H1 (cell line): Measurements from ENCODE around the gene GAS7. TPM values are rescaled to one million over a fixed set of nuclear protein-coding genes. Genes with fewer than 3 reads are reported as not detected.

ENCODE experiments used
- CTCF ChIA-PET: fragments of 300-600 bp; sonication (Branson Sonifier 250); formaldehyde crosslinking; loops from one replicate; lab custom pipeline; 2021; ENCODE audit not compliant: partially characterized antibody; lab: Charles Lee
- POLR2A ChIA-PET: fragments of 300-600 bp; sonication (Branson Sonifier 250); formaldehyde crosslinking; loops from one replicate; lab custom pipeline; 2021; ENCODE audit warnings: inconsistent platforms; ENCODE audit not compliant: partially characterized antibody; lab: Charles Lee
- DNase-seq, 2 experiments: peaks; one replicate each; pipeline versions ENCODE4 v3.0.0 to v3.0.0-alpha.2; 2010 to 2022; ENCODE audit warnings: low spot score in 2 of 2, low read depth in 1 of 2, mixed read lengths in 1 of 2
- FAIRE-seq: peaks from 2 replicates; lab custom pipeline; 2011; peaks lifted over from hg19 to GRCh38; lab: Jason Lieb, UNC
- H2AFZ ChIP-seq: 2 replicates; pipeline ENCODE4 v1.8.1; 2012; ENCODE audit warnings: low read length, inconsistent platforms
- H2AK5ac ChIP-seq: 2 replicates; pipeline ENCODE4 v1.6.1; 2013; ENCODE audit warnings: low read depth, low read length
- H2BK120ac ChIP-seq: replicated peaks from 2 replicates; pipeline ENCODE3; 2013; ENCODE audit warnings: low read depth, low read length, inconsistent platforms
- H2BK12ac ChIP-seq: 2 replicates; pipeline ENCODE4 v1.6.1; 2013; ENCODE audit warnings: low read depth, low read length
- H2BK15ac ChIP-seq: 2 replicates; pipeline ENCODE4 v1.6.1; 2013; ENCODE audit warnings: low read length
- H2BK20ac ChIP-seq: 2 replicates; pipeline ENCODE4 v1.6.1; 2013; ENCODE audit warnings: low read length
- H2BK5ac ChIP-seq: 2 replicates; pipeline ENCODE4 v1.6.1; 2013; ENCODE audit warnings: low read depth, low read length
- H3K14ac ChIP-seq: 2 replicates; pipeline ENCODE4 v1.6.1; 2013; ENCODE audit warnings: inconsistent platforms; ENCODE audit not compliant: insufficient read length
- H3K18ac ChIP-seq: 2 replicates; pipeline ENCODE4 v1.6.1; 2013; ENCODE audit warnings: low read length; ENCODE audit errors: extremely low read depth
- H3K23ac ChIP-seq: 2 replicates; pipeline ENCODE4 v1.6.1; 2013; ENCODE audit warnings: inconsistent platforms; ENCODE audit not compliant: insufficient read length
- H3K23me2 ChIP-seq: 2 replicates; pipeline ENCODE4 v1.6.1; 2013; ENCODE audit warnings: low read depth, low read length
- H3K27ac ChIP-seq: 2 replicates; pipeline ENCODE4 v1.6.1; 2011; ENCODE audit warnings: low read depth, low read length, inconsistent platforms
- H3K27me3 ChIP-seq, 4 experiments: replicated peaks in 1 of 4; 1 replicate in 1 of 4; 2 replicates in 3 of 4; pipeline versions ENCODE4 v1.6.1 to v1.8.1; 2011 to 2013; ENCODE audit warnings: low read length in 3 of 4, mild to moderate bottlenecking in 3 of 4, inconsistent platforms in 2 of 4, mixed read lengths in 2 of 4, moderate library complexity in 1 of 4; ENCODE audit not compliant: control insufficient read depth in 3 of 4, insufficient read depth in 3 of 4; ENCODE audit errors: extremely low read depth in 1 of 4
- H3K36me3 ChIP-seq, 4 experiments: 2 replicates each; pipeline versions ENCODE4 v1.6.1 to v1.8.1; 2011 to 2013; ENCODE audit warnings: mild to moderate bottlenecking in 4 of 4, low read length in 3 of 4, moderate library complexity in 2 of 4, control low read depth in 1 of 4, inconsistent platforms in 1 of 4; ENCODE audit not compliant: insufficient read depth in 4 of 4, control insufficient read depth in 2 of 4
- H3K4ac ChIP-seq: replicated peaks from 2 replicates; pipeline ENCODE3; 2013; ENCODE audit warnings: low read length, low read depth, mixed read lengths, inconsistent platforms; ENCODE audit not compliant: insufficient read length
- H3K4me1 ChIP-seq, 4 experiments: replicated peaks in 1 of 4; 1 replicate in 1 of 4; 2 replicates in 3 of 4; pipeline versions ENCODE4 v1.6.1 to v1.8.1; 2011 to 2013; ENCODE audit warnings: low read length in 3 of 4, inconsistent platforms in 2 of 4, mixed read lengths in 1 of 4; ENCODE audit not compliant: insufficient read depth in 4 of 4, control insufficient read depth in 3 of 4
- H3K4me2 ChIP-seq, 2 experiments: 2 replicates each; pipeline versions ENCODE4 v1.6.1 to v1.8.1; 2011 to 2013; ENCODE audit warnings: low read depth in 2 of 2, low read length in 2 of 2, control low read depth in 1 of 2, inconsistent platforms in 1 of 2, mild to moderate bottlenecking in 1 of 2; ENCODE audit not compliant: insufficient read depth in 1 of 2
- H3K4me3 ChIP-seq, 4 experiments: fragments of 200-600, 300-600 bp in 1 of 4; sonication (generic), shearing (Covaris generic), sonication (Bioruptor Twin) in 1 of 4; 2 replicates each; pipeline versions ENCODE4 v1.5.1 to v1.8.1; 2011 to 2016; ENCODE audit warnings: low read length in 4 of 4, low read depth in 3 of 4, control low read depth in 2 of 4, inconsistent platforms in 2 of 4, mild to moderate bottlenecking in 2 of 4, mixed read lengths in 1 of 4, moderate library complexity in 1 of 4; ENCODE audit not compliant: insufficient read depth in 2 of 4; ENCODE audit errors: extremely low read depth in 1 of 4
- H3K56ac ChIP-seq: replicated peaks from 2 replicates; pipeline ENCODE3; 2013; ENCODE audit warnings: low read depth, mild to moderate bottlenecking, mixed read lengths, low read length, inconsistent platforms; ENCODE audit not compliant: insufficient read length
- H3K79me1 ChIP-seq: 2 replicates; pipeline ENCODE4 v1.6.1; 2013; ENCODE audit warnings: low read depth, low read length, control low read depth
- H3K79me2 ChIP-seq, 2 experiments: 2 replicates each; pipeline versions ENCODE4 v1.6.1 to v1.8.1; 2012 to 2013; ENCODE audit warnings: low read length in 2 of 2, mild to moderate bottlenecking in 2 of 2, inconsistent platforms in 1 of 2; ENCODE audit not compliant: insufficient read depth in 2 of 2, control insufficient read depth in 1 of 2
- H3K9ac ChIP-seq, 4 experiments: replicated peaks in 1 of 4; 1 replicate in 1 of 4; 2 replicates in 3 of 4; pipeline versions ENCODE4 v1.6.1 to v1.8.1; 2011 to 2013; ENCODE audit warnings: low read depth in 3 of 4, low read length in 3 of 4, control low read depth in 2 of 4, mild to moderate bottlenecking in 2 of 4, moderate library complexity in 2 of 4, inconsistent platforms in 1 of 4; ENCODE audit errors: extremely low read depth in 1 of 4
- H3K9me3 ChIP-seq, 2 experiments: 2 replicates each; pipeline versions ENCODE4 v1.6.1 to v1.8.1; 2012 to 2013; ENCODE audit warnings: mild to moderate bottlenecking in 2 of 2, moderate library complexity in 2 of 2, control low read depth in 1 of 2, inconsistent platforms in 1 of 2, low read depth in 1 of 2, low read length in 1 of 2, mixed read lengths in 1 of 2; ENCODE audit not compliant: insufficient read depth in 2 of 2
- H4K20me1 ChIP-seq, 2 experiments: replicated peaks in 1 of 2; 2 replicates each; pipeline versions ENCODE3 to v1.8.1; 2011 to 2013; ENCODE audit warnings: inconsistent platforms in 2 of 2, low read length in 2 of 2, mild to moderate bottlenecking in 1 of 2; ENCODE audit not compliant: insufficient read depth in 2 of 2, control insufficient read depth in 1 of 2
- H4K5ac ChIP-seq: 2 replicates; pipeline ENCODE4 v1.6.1; 2013; ENCODE audit warnings: low read length, low read depth, mixed read lengths, inconsistent platforms; ENCODE audit not compliant: insufficient read length
- H4K8ac ChIP-seq: 2 replicates; pipeline ENCODE4 v1.8.0; 2013; ENCODE audit warnings: mild to moderate bottlenecking, moderate library complexity, low read length, inconsistent platforms; ENCODE audit not compliant: insufficient read depth; ENCODE audit errors: extremely low read depth
- H4K91ac ChIP-seq: replicated peaks from 2 replicates; pipeline ENCODE3; 2013; ENCODE audit warnings: low read length, mixed read lengths, inconsistent platforms; ENCODE audit not compliant: insufficient read length
- CBX8 ChIP-seq: fragments of 300-800, 300-1000 bp; sonication (generic); IDR thresholded peaks from 2 replicates; pipeline ENCODE4 v1.7.1; 2016; ENCODE audit warnings: low read depth, low read length, borderline replicate concordance
- HDAC6 ChIP-seq: IDR thresholded peaks from one replicate; pipeline ENCODE4 v1.7.1; 2012; ENCODE audit warnings: low read depth, mild to moderate bottlenecking, inconsistent platforms, low read length, moderate library complexity
- KDM5A ChIP-seq: fragments of 200-600 bp; IDR thresholded peaks from 2 replicates; pipeline ENCODE4 v1.7.1; 2012; ENCODE audit warnings: mild to moderate bottlenecking, low read length, inconsistent platforms, mixed read lengths
- NANOG ChIP-seq: IDR thresholded peaks from 2 replicates; pipeline ENCODE4 v1.6.1; 2011; ENCODE audit warnings: low read length, low read depth, mild to moderate bottlenecking, inconsistent platforms; ENCODE audit not compliant: insufficient read depth, poor library complexity, severe bottlenecking
- WGBS, 2 experiments: shearing (Covaris generic) in 1 of 2; methylation state at CpG; one replicate each; pipeline versions ENCODE4 v1.1.6 to v1.1.7; 2013 to 2015; ENCODE audit warnings: low lambda C conversion rate in 2 of 2, mixed read lengths in 2 of 2, inconsistent platforms in 1 of 2, low coverage in 1 of 2, missing lambda C conversion rate in 1 of 2; ENCODE audit not compliant: insufficient replicate concordance in 2 of 2, insufficient coverage in 1 of 2, insufficient read length in 1 of 2; ENCODE audit errors: extremely low coverage in 1 of 2, missing lambda C conversion rate in 1 of 2; 5-methylcytosine and 5-hydroxymethylcytosine counted together
- polyA plus RNA-seq, 7 experiments: library from polyadenylated mRNA; depleted of rRNA in 3 of 7; stranded (reverse) in 5 of 7; unstranded in 2 of 7; fragments of >200 nt in 5 of 7; fragments of 200-250 nt in 2 of 7; gene quantifications; 1 replicate in 5 of 7; 2 replicates in 1 of 7; 4 replicates in 1 of 7; pipeline versions ENCODE4 v1.2.1 to v1.2.3, GENCODE V29; 2011 to 2013; ENCODE audit warnings: missing spikeins in 2 of 7, mixed read lengths in 2 of 7
- total RNA-seq: library from RNA; stranded (reverse); fragmentation: NEBNext Ultra II Directional; extraction: Animal tissue kit (Norgen Biotek cat#: 25700); gene quantifications from 2 replicates; pipeline ENCODE4 v1.2.1, GENCODE V29; 2021

Gene GAS7
- total and polyA plus RNA-seq, 2 of the 8 experiments (the other 6 are each of a cell fraction or from before 2014, with no cell fraction given), result 5.0 to 14.5 TPM

- Histone ChIP-seq H3K4me2 (no peak overlapping the region), H2AK5ac (no peak overlapping the region), H4K91ac (no peak overlapping the region), H3K23ac (no peak overlapping the region), H3K36me3 (no peaks in the 10 kb centered on the region), H3K23me2 (no peaks in the 10 kb centered on the region), H3K9me3 (peaks cover 5 to 6% of the 10 kb centered on the region in 2 experiments; a peak in 2 of 4 replicates), H4K8ac (no peak overlapping the region), H2BK20ac (no peak overlapping the region), H3K56ac (no peak overlapping the region), H3K27ac (no peak overlapping the region), H3K79me1 (no peaks in the 10 kb centered on the region), H2AFZ (no peak overlapping the region), H3K4me1 (no peaks in the 10 kb centered on the region), H3K18ac (no peak overlapping the region), H4K5ac (no peak overlapping the region), H2BK12ac (no peak overlapping the region), H3K27me3 (no peaks in the 10 kb centered on the region), H3K9ac (no peak overlapping the region), H2BK5ac (no peak overlapping the region), H4K20me1 (no peaks in the 10 kb centered on the region), H3K14ac (no peak overlapping the region), H2BK120ac (no peak overlapping the region), H3K79me2 (no peaks in the 10 kb centered on the region), H3K4me3 (no peak overlapping the region), H2BK15ac (no peak overlapping the region), H3K4ac (no peak overlapping the region)
- no peak for FAIRE-seq
- ChIA-PET CTCF (no interaction called here), POLR2A (no interaction called here)
- 88% methylated on average over 8 of the region's 8 CpGs; no CpG with 5 or more reads in 1 of the 2 experiments for WGBS, 2 experiments
- no peak for DNase-seq
- TF ChIP-seq CBX8 (no peak), KDM5A (no peak), NANOG (no peak), HDAC6 (no peak)
These were observed 103.6 kb downstream of the GAS7 start for GRCh38 chr17:10094797-10095196.
